Epidermal melanocyte (primary cell): Measurements from ENCODE around the gene IFITM2.
"Not testable (repeated sequence)": the region's sequence is repeated elsewhere in the genome, so short reads cannot be mapped to it uniquely, and the experiment has no call there.

Experiments
- DNase-seq: peaks from one replicate; pipeline ENCODE4 v3.0.0; 2011; ENCODE audit warnings: low spot score; ENCODE audit not compliant: insufficient read length

IFITM2 gene

GRCh38 chr11:306645-307371, 808 bp upstream of the IFITM2 start:
- no peak for DNase-seq

- not testable (repeated sequence) for DNase-seq
Observed at GRCh38 chr11:308740-309665, 1.4 kb downstream of the IFITM2 start.

- not testable (repeated sequence) for DNase-seq
Observed at GRCh38 chr11:309979-310572, 2.5 kb downstream of the IFITM2 start.

- not testable (repeated sequence) for DNase-seq
Observed at GRCh38 chr11:311013-311748, 3.6 kb downstream of the IFITM2 start.

- DNase-seq, result no peak
Observed at GRCh38 chr11:312092-312816, 4.6 kb downstream of the IFITM2 start.

GRCh38 chr11:313304-313786, 5.7 kb downstream of the IFITM2 start:
- no peak for DNase-seq

GRCh38 chr11:313787-314553, 6.4 kb downstream of the IFITM2 start, which contains the start of gene IFITM1:
Gene IFITM1 (plus strand): TSS chr11:314040. CDS start chr11:314171, 131 bp downstream.
- DNase-seq, result peak; percentile 77

GRCh38 chr11:314554-314875, 6.9 kb downstream of the IFITM2 start:
- DNase-seq, result not testable (repeated sequence)

GRCh38 chr11:315051-315481, 7.5 kb downstream of the IFITM2 start:
- no peak for DNase-seq

- DNase-seq, result no peak
Observed at GRCh38 chr11:315516-315994, 7.9 kb downstream of the IFITM2 start.

GRCh38 chr11:316031-316701, 8.6 kb downstream of the IFITM2 start:
- peak; percentile 13 for DNase-seq

- DNase-seq, result peak; percentile 5
Observed at GRCh38 chr11:316891-317301, 9.3 kb downstream of the IFITM2 start.

GRCh38 chr11:317668-318404, 10.2 kb downstream of the IFITM2 start:
- DNase-seq, result peak; percentile 13

- DNase-seq, result not testable (repeated sequence)
Observed at GRCh38 chr11:318405-319120, 10.9 kb downstream of the IFITM2 start.

GRCh38 chr11:319121-319887, 11.7 kb downstream of the IFITM2 start:
- DNase-seq, result not testable (repeated sequence)

GRCh38 chr11:319888-320273, 12.3 kb downstream of the IFITM2 start:
- not testable (repeated sequence) for DNase-seq

- no peak for DNase-seq
Observed at GRCh38 chr11:324156-324555, 16.5 kb downstream of the IFITM2 start.
